GM23338 (cell line): ENCODE results near the gene L3MBTL4. TPM values are rescaled to one million over a fixed set of nuclear protein-coding genes. Genes with fewer than 3 reads are reported as not detected.

Experiments used
- ATAC-seq: fragments of 200-7000 bp; cut with Tn5 transposase; 3 replicates; pipeline ENCODE4 v1.9.1; 2020
- DNase-seq: peaks from one replicate; pipeline ENCODE4 v3.0.0-alpha.2; 2015; ENCODE audit warnings: low spot score
- H2AFZ ChIP-seq: fragments of 200-600 bp; sonication (generic); 2 replicates; pipeline ENCODE4 v1.8.0; 2016; ENCODE audit warnings: antibody characterized with exemption, mild to moderate bottlenecking, moderate library complexity
- H3F3A ChIP-seq: fragments of 200-600 bp; sonication (generic); replicated peaks from 2 replicates; pipeline ENCODE4 v1.8.0; 2017; ENCODE audit warnings: antibody characterized with exemption, mixed run types, low read depth
- H3K27ac ChIP-seq: fragments of 200-600 bp; sonication (generic); 2 replicates; pipeline ENCODE4 v1.6.1; 2016; ENCODE audit warnings: low read depth
- H3K27me3 ChIP-seq: fragments of 200-600 bp; sonication (generic); 2 replicates; pipeline ENCODE4 v1.8.0; 2016; ENCODE audit warnings: mild to moderate bottlenecking, mixed run types, moderate library complexity; ENCODE audit not compliant: insufficient read depth
- H3K36me3 ChIP-seq: fragments of 200-600 bp; sonication (generic); 2 replicates; pipeline ENCODE4 v1.8.0; 2016; ENCODE audit warnings: mild to moderate bottlenecking; ENCODE audit not compliant: insufficient read depth
- H3K4me1 ChIP-seq: fragments of 200-600 bp; sonication (generic); 2 replicates; pipeline ENCODE4 v1.8.0; 2016; ENCODE audit warnings: mild to moderate bottlenecking, moderate library complexity; ENCODE audit not compliant: insufficient read depth
- H3K4me2 ChIP-seq: fragments of 200-600 bp; sonication (generic); 2 replicates; pipeline ENCODE4 v1.7.1; 2017; ENCODE audit warnings: mixed run types
- H3K4me3 ChIP-seq: fragments of 200-600 bp; sonication (generic); 2 replicates; pipeline ENCODE4 v1.6.1; 2016; ENCODE audit warnings: mixed run types
- H3K79me2 ChIP-seq: fragments of 200-600 bp; sonication (generic); replicated peaks from 2 replicates; pipeline ENCODE4 v1.8.0; 2017; ENCODE audit warnings: mild to moderate bottlenecking; ENCODE audit not compliant: insufficient read depth
- H3K9me2 ChIP-seq: fragments of 200-600 bp; sonication (generic); 2 replicates; pipeline ENCODE4 v1.8.0; 2017; ENCODE audit not compliant: insufficient read depth
- H4K20me1 ChIP-seq: fragments of 200-600 bp; sonication (generic); replicated peaks from 2 replicates; pipeline ENCODE4 v1.8.0; 2017; ENCODE audit warnings: mild to moderate bottlenecking; ENCODE audit not compliant: insufficient read depth
- H3K27ac Mint-ChIP-seq: 2 replicates; pipeline ENCODE4 v1.8.0; 2020; ENCODE audit warnings: inconsistent platforms, mild to moderate bottlenecking, moderate library complexity, mixed read lengths
- H3K27me3 Mint-ChIP-seq: 3 replicates; pipeline ENCODE4 v1.8.0; 2022; ENCODE audit warnings: low read depth, mild to moderate bottlenecking, moderate library complexity, mixed read lengths, inconsistent platforms; ENCODE audit not compliant: insufficient read depth, poor library complexity
- H3K36me3 Mint-ChIP-seq: 3 replicates; pipeline ENCODE4 v1.8.0; 2021; ENCODE audit warnings: low read depth, mild to moderate bottlenecking, inconsistent platforms, moderate library complexity, mixed read lengths
- H3K4me1 Mint-ChIP-seq: 3 replicates; pipeline ENCODE4 v1.8.0; 2020; ENCODE audit warnings: mild to moderate bottlenecking, inconsistent platforms, mixed read lengths
- H3K4me3 Mint-ChIP-seq: 3 replicates; pipeline ENCODE4 v1.8.0; 2021; ENCODE audit warnings: moderate library complexity, mild to moderate bottlenecking, inconsistent platforms, mixed read lengths
- H3K9me3 Mint-ChIP-seq: 3 replicates; pipeline ENCODE4 v1.8.0; 2020; ENCODE audit warnings: moderate library complexity, mild to moderate bottlenecking, inconsistent platforms, mixed read lengths
- CREB1 ChIP-seq: fragments of 250-450 bp; sonication (Bioruptor Pico); IDR thresholded peaks from 2 replicates; pipeline ENCODE4 v1.5.0; 2020; ENCODE audit warnings: low read depth, mild to moderate bottlenecking, moderate library complexity
- EZH2 ChIP-seq: fragments of 200-600 bp; sonication (generic); IDR thresholded peaks from one replicate; pipeline ENCODE4 v1.8.0; 2017; ENCODE audit warnings: antibody characterized with exemption, mild to moderate bottlenecking, low read depth; ENCODE audit not compliant: unreplicated experiment
- EZH2phosphoT487 ChIP-seq: fragments of 200-600 bp; sonication (generic); IDR thresholded peaks from one replicate; pipeline ENCODE4 v1.8.1; 2018; ENCODE audit warnings: antibody characterized with exemption; ENCODE audit not compliant: unreplicated experiment
- JUNB ChIP-seq: IDR thresholded peaks from one replicate; pipeline ENCODE4 v1.6.1; 2016; ENCODE audit warnings: antibody characterized with exemption; ENCODE audit not compliant: unreplicated experiment
- NANOG ChIP-seq: IDR thresholded peaks from 2 replicates; pipeline ENCODE4 v1.6.1; 2016; ENCODE audit warnings: antibody characterized with exemption, borderline replicate concordance
- POLR2AphosphoS5 ChIP-seq: IDR thresholded peaks from 2 replicates; pipeline ENCODE4 v1.6.1; 2016; ENCODE audit warnings: antibody characterized with exemption, low read depth
- REST ChIP-seq: IDR thresholded peaks from one replicate; pipeline ENCODE4 v1.6.1; 2018; ENCODE audit warnings: antibody characterized with exemption; ENCODE audit not compliant: unreplicated experiment
- STAT1 ChIP-seq: IDR thresholded peaks from one replicate; pipeline ENCODE4 v1.6.1; 2016; ENCODE audit warnings: antibody characterized with exemption; ENCODE audit not compliant: unreplicated experiment
- ZNF114 ChIP-seq: fragments of 250-450 bp; sonication (Bioruptor Pico); IDR thresholded peaks from 2 replicates; pipeline ENCODE4 v1.5.0; 2020; ENCODE audit warnings: mild to moderate bottlenecking, moderate library complexity
- ZNF331 ChIP-seq: fragments of 250-450 bp; sonication (Bioruptor Pico); IDR thresholded peaks from 2 replicates; pipeline ENCODE4 v1.5.0; 2020; ENCODE audit warnings: low read depth, mild to moderate bottlenecking, moderate library complexity
- ZNF462 ChIP-seq: fragments of 250-450 bp; sonication (Bioruptor Pico); IDR thresholded peaks from 2 replicates; pipeline ENCODE4 v1.5.0; 2020; ENCODE audit warnings: mild to moderate bottlenecking, moderate library complexity
- polyA plus RNA-seq: library from polyadenylated mRNA; unstranded; fragments of >200 nt; fragmentation: Nextera tagmentation; extraction: Ambion mirVana; gene quantifications from 2 replicates; pipeline ENCODE4 v1.2.1, GENCODE V29; 2016
- total RNA-seq: library from RNA; depleted of rRNA; stranded (reverse); fragments of >200 nt; shearing (Covaris generic); gene quantifications from 2 replicates; pipeline ENCODE4 v1.2.3, GENCODE V29; 2014
- TF ChIP-seq, protein P1 (sequence below): IDR thresholded peaks from 2 replicates; pipeline ENCODE4 v1.6.1; 2016; ENCODE audit warnings: antibody characterized with exemption
- TF ChIP-seq, protein P2 (sequence below), 2 experiments: fragments of 200-600 bp in 1 of 2; sonication (generic) in 1 of 2; conservative IDR thresholded peaks; 2 replicates each; pipeline versions ENCODE4 v1.5.1 to v1.6.1; 2016 to 2017; ENCODE audit warnings: antibody characterized with exemption in 2 of 2, low read depth in 2 of 2, mild to moderate bottlenecking in 2 of 2, moderate library complexity in 1 of 2

The L3MBTL4 gene
- total and polyA plus RNA-seq, 2 experiments from 2014 or later: 0.48 to 2.8 TPM

GRCh38 chr18:6434987-6435709, 20.4 kb upstream of the L3MBTL4 start:
- H3K4me2 ChIP-seq: no peak overlapping the region
- ATAC-seq (no peak), DNase-seq (no peak)
- H3F3A ChIP-seq: no peaks in the 10 kb centered on the region
- no peaks in the 10 kb centered on the region for H3K79me2 ChIP-seq
- H3K4me3 Mint-ChIP-seq: no peak overlapping the region
- TF ChIP-seq POLR2AphosphoS5: no peak
- TF ChIP-seq REST: no peak
- no peak for TF ChIP-seq NANOG
- TF ChIP-seq EZH2: no peak
- TF ChIP-seq EZH2phosphoT487: no peak
- TF ChIP-seq, protein P1, sequence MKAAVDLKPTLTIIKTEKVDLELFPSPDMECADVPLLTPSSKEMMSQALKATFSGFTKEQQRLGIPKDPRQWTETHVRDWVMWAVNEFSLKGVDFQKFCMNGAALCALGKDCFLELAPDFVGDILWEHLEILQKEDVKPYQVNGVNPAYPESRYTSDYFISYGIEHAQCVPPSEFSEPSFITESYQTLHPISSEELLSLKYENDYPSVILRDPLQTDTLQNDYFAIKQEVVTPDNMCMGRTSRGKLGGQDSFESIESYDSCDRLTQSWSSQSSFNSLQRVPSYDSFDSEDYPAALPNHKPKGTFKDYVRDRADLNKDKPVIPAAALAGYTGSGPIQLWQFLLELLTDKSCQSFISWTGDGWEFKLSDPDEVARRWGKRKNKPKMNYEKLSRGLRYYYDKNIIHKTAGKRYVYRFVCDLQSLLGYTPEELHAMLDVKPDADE: no peak
- TF ChIP-seq ZNF331 (CRISPR knock-in tag): no peak
- no peak for TF ChIP-seq ZNF114
- no peak for TF ChIP-seq ZNF462
- TF ChIP-seq JUNB: no peak
- TF ChIP-seq, protein P2, sequence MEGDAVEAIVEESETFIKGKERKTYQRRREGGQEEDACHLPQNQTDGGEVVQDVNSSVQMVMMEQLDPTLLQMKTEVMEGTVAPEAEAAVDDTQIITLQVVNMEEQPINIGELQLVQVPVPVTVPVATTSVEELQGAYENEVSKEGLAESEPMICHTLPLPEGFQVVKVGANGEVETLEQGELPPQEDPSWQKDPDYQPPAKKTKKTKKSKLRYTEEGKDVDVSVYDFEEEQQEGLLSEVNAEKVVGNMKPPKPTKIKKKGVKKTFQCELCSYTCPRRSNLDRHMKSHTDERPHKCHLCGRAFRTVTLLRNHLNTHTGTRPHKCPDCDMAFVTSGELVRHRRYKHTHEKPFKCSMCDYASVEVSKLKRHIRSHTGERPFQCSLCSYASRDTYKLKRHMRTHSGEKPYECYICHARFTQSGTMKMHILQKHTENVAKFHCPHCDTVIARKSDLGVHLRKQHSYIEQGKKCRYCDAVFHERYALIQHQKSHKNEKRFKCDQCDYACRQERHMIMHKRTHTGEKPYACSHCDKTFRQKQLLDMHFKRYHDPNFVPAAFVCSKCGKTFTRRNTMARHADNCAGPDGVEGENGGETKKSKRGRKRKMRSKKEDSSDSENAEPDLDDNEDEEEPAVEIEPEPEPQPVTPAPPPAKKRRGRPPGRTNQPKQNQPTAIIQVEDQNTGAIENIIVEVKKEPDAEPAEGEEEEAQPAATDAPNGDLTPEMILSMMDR (conservative IDR thresholded peaks at IDR 0.05; ENCODE audit: low read depth in 2 of 2): no peak
- no peak for TF ChIP-seq STAT1
- TF ChIP-seq CREB1 (CRISPR knock-in tag): no peak
- H3K9me2 ChIP-seq: no peaks in the 10 kb centered on the region
- H3K27ac Mint-ChIP-seq: no peak overlapping the region
- H3K9me3 Mint-ChIP-seq: no peaks in the 10 kb centered on the region
- peaks cover 4% of the 10 kb centered on the region; the same call in 2 of the 3 replicates for H3K4me1 Mint-ChIP-seq
- no peaks in the 10 kb centered on the region for H3K27me3 Mint-ChIP-seq
- no peaks in the 10 kb centered on the region for H4K20me1 ChIP-seq
- no peak overlapping the region for H3K27ac ChIP-seq
- H3K4me1 ChIP-seq: no peaks in the 10 kb centered on the region
- no peak overlapping the region for H3K4me3 ChIP-seq
- no peak overlapping the region for H2AFZ ChIP-seq
- H3K36me3 ChIP-seq: no peaks in the 10 kb centered on the region
- no peaks in the 10 kb centered on the region for H3K36me3 Mint-ChIP-seq
- no peaks in the 10 kb centered on the region for H3K27me3 ChIP-seq
